ENCODE measurements around the gene MICALL2.

DNA sequence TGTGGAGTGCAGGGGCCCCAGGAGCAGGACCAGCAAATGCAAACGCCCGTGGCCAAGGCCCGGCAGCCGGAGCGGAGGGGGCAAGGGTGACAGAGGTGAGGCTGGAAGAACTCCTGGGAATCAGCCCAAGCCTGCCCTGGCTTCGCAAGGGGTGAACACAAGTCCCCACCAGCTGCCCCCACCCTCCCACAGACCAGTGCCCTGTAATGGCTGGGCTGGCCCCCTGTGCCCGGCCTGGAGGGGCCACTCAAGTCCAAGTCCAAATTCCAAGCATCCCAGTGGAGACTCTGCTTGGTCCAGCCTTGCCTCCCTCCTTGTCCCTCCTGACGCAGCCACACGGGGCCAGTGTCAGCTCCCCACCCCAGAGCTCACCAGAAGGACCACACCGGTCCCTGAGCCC, 28.0 kb downstream of the MICALL2 start:
- TF ChIP-seq, protein P1, sequence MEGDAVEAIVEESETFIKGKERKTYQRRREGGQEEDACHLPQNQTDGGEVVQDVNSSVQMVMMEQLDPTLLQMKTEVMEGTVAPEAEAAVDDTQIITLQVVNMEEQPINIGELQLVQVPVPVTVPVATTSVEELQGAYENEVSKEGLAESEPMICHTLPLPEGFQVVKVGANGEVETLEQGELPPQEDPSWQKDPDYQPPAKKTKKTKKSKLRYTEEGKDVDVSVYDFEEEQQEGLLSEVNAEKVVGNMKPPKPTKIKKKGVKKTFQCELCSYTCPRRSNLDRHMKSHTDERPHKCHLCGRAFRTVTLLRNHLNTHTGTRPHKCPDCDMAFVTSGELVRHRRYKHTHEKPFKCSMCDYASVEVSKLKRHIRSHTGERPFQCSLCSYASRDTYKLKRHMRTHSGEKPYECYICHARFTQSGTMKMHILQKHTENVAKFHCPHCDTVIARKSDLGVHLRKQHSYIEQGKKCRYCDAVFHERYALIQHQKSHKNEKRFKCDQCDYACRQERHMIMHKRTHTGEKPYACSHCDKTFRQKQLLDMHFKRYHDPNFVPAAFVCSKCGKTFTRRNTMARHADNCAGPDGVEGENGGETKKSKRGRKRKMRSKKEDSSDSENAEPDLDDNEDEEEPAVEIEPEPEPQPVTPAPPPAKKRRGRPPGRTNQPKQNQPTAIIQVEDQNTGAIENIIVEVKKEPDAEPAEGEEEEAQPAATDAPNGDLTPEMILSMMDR (IDR thresholded peaks at IDR 0.05; ENCODE audit: low read depth, low read length, missing input control), result no peak
- TF ChIP-seq YY1 (IDR thresholded peaks at IDR 0.05) (no peak), RAD21 (IDR thresholded peaks at IDR 0.05) (no peak)
- TF ChIP-seq, protein P2, sequence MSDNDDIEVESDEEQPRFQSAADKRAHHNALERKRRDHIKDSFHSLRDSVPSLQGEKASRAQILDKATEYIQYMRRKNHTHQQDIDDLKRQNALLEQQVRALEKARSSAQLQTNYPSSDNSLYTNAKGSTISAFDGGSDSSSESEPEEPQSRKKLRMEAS (IDR thresholded peaks at IDR 0.05), result no peak

All from liver (tissue), 3 donors.